Psoas muscle (tissue), 8 donors: ENCODE data around the gene CLSTN2. TPM values are rescaled to one million over a fixed set of nuclear protein-coding genes. Genes with fewer than 3 reads are reported as not detected.
A peak's percentile ranks its signal among the peaks of the same experiment; 100 is the strongest.

Source experiments
- ATAC-seq, 4 donors: fragments of 200-7000 bp; cut with Tn5 transposase; one replicate each; pipeline ENCODE4 v1.9.1; 2020; ENCODE audit warnings: moderate library complexity in 3 of 4, mild to moderate bottlenecking in 2 of 4
- DNase-seq, 2 donors: peaks; one replicate each; pipeline ENCODE4 v3.0.0-alpha.2; 2020
- H3K27ac ChIP-seq: fragments of 200-600 bp; one replicate; pipeline ENCODE4 v1.8.0; 2022
- H3K27me3 ChIP-seq, 3 donors: fragments of 200-600 bp in 1 of 3; one replicate each; pipeline versions ENCODE4 v1.6.1 to v1.8.0; 2013 to 2022; ENCODE audit warnings: low read length in 2 of 3, mild to moderate bottlenecking in 2 of 3, moderate library complexity in 1 of 3; ENCODE audit not compliant: insufficient read depth in 3 of 3
- H3K36me3 ChIP-seq, 2 donors: fragments of 200-600 bp in 1 of 2; one replicate each; pipeline versions ENCODE4 v1.6.1 to v1.8.0; 2013 to 2022; ENCODE audit warnings: low read depth in 1 of 2, mild to moderate bottlenecking in 1 of 2, moderate library complexity in 1 of 2; ENCODE audit not compliant: insufficient read depth in 1 of 2
- H3K4me1 ChIP-seq: fragments of 200-600 bp; one replicate; pipeline ENCODE4 v1.8.0; 2022
- H3K4me3 ChIP-seq: fragments of 200-600 bp; one replicate; pipeline ENCODE4 v1.8.0; 2022; ENCODE audit warnings: mild to moderate bottlenecking
- H3K9me3 ChIP-seq: fragments of 200-600 bp; one replicate; pipeline ENCODE4 v1.8.0; 2022
- CTCF ChIP-seq: fragments of 200-600 bp; IDR thresholded peaks from one replicate; pipeline ENCODE4 v1.8.0; 2022; ENCODE audit warnings: antibody characterized with exemption
- whole genome bisulfite sequencing, 3 donors: extraction: QIAGEN DNeasy Blood & Tissue Kit; methylation state at CpG; one replicate each; pipeline versions ENCODE4 v1.1.6 to v1.1.7; 2013; 5-methylcytosine and 5-hydroxymethylcytosine counted together
- intact Hi-C, 2 donors: fragments of 100-400 bp; cut with DNase I; formaldehyde crosslinking; loops; one replicate each; pipeline versions ENCODE4 v1.11.0 to v1.14.2; 2022
- polyA plus RNA-seq, 3 donors: library from polyadenylated mRNA; stranded (reverse); fragments of 200-250 nt; gene quantifications; one replicate each; pipeline ENCODE4 v1.2.3, GENCODE V29; 2013
- total RNA-seq, 4 donors: library from RNA; stranded (reverse); fragmentation: NEBNext Ultra II Directional in 2 of 4; extraction: Animal tissue kit (Norgen Biotek cat#: 25700) in 2 of 4; gene quantifications; one replicate each; pipeline versions ENCODE4 v1.2.1 to v1.2.4, GENCODE V29; 2021 to 2023
- donor health status: healthy with polysubstance abuse.
- donor health status: DM: no; HTN: no; CAD: no; lungs with moderate emphysema.
- donor health status: Bipolar disorder and iron deficiency.
- donor health status: healthy.
- donor health status: DM: yes; HTN: yes; CAD: no.
- donor health status: DM: no; HTN: no; CAD: no.
- donor health status: DM: no; HTN: no; CAD: no.
- donor health status: DM: yes; HTN: yes; CAD: no.

CLSTN2 gene
- total and polyA plus RNA-seq, 7 donors: 0.24 to 5.0 (median 1.5) TPM

- peak in 3 of 4 donors; percentile 9 to 37 (median 37) for ATAC-seq
These were observed 503.9 kb downstream of the CLSTN2 start for GRCh38 chr3:140438736-140439470.

GRCh38 chr3:140439527-140439926 lies 504.5 kb downstream of the CLSTN2 start:
- H3K9me3 ChIP-seq: no peaks in the 10 kb centered on the region
- ATAC-seq: no peak
- H3K36me3 ChIP-seq: no peaks in the 10 kb centered on the region
- WGBS, 3 donors: 75 to 84% (median 77%) methylated on average over 5 of the region's 5 CpGs
- no peak for DNase-seq
- no peak overlapping the region for H3K27ac ChIP-seq
- no peak overlapping the region for H3K4me3 ChIP-seq
- no peak for TF ChIP-seq CTCF
- no peaks in the 10 kb centered on the region for H3K27me3 ChIP-seq
- H3K4me1 ChIP-seq: no peaks in the 10 kb centered on the region
- intact Hi-C loops: no loop called here

More at GRCh38 chr3:140438736-140439470, 503.9 kb downstream of the CLSTN2 start:
- DNase-seq: no peak
- TF ChIP-seq CTCF: no peak
- Histone ChIP-seq H3K9me3 (no peaks in the 10 kb centered on the region), H3K27ac (no peak overlapping the region), H3K4me1 (no peaks in the 10 kb centered on the region), H3K4me3 (no peak overlapping the region), H3K36me3 (no peaks in the 10 kb centered on the region), H3K27me3 (no peaks in the 10 kb centered on the region)
- 53 to 61% (median 54%) methylated on average over 6 of the region's 6 CpGs for WGBS, 3 donors
- intact Hi-C loops: no loop called here

- Histone ChIP-seq H3K27me3 (no peaks in the 10 kb centered on the region), H3K27ac (no peak overlapping the region), H3K9me3 (no peaks in the 10 kb centered on the region), H3K4me3 (no peak overlapping the region), H3K36me3 (no peaks in the 10 kb centered on the region), H3K4me1 (no peaks in the 10 kb centered on the region)
- intact Hi-C loops: no loop called here
- no peak for DNase-seq
- ATAC-seq: peak in 2 of 4 donors; percentile 45 to 49
- WGBS, 3 donors: 97% methylated on average over 1 of the region's 1 CpG
- TF ChIP-seq CTCF: no peak
These were observed 505.5 kb downstream of the CLSTN2 start for GRCh38 chr3:140440446-140440845.

GRCh38 chr3:140441006-140441405 lies 506.0 kb downstream of the CLSTN2 start:
- H3K4me1 ChIP-seq: no peaks in the 10 kb centered on the region
- DNase-seq (peak in 1 of 2 donors; percentile 44), ATAC-seq (no peak)
- TF ChIP-seq CTCF: no peak
- H3K4me3 ChIP-seq: no peak overlapping the region
- no peak overlapping the region for H3K27ac ChIP-seq
- peaks cover 0 to 1% (median 0%) of the 10 kb centered on the region in 3 donors for H3K27me3 ChIP-seq
- H3K36me3 ChIP-seq: no peaks in the 10 kb centered on the region
- H3K9me3 ChIP-seq: no peaks in the 10 kb centered on the region
- intact Hi-C loops: no loop called here
- WGBS, 3 donors: 56 to 84% (median 73%) methylated on average over 2 of the region's 2 CpGs

GRCh38 chr3:140442621-140443020 lies 507.6 kb downstream of the CLSTN2 start:
- Histone ChIP-seq H3K4me3 (no peak overlapping the region), H3K9me3 (no peaks in the 10 kb centered on the region), H3K27me3 (peaks cover 0 to 2% (median 0%) of the 10 kb centered on the region in 3 donors), H3K4me1 (no peaks in the 10 kb centered on the region), H3K27ac (no peak overlapping the region), H3K36me3 (no peaks in the 10 kb centered on the region)
- DNase-seq (no peak), ATAC-seq (no peak)
- intact Hi-C loops: no loop called here
- no peak for TF ChIP-seq CTCF
- WGBS, 3 donors: 86 to 97% (median 91%) methylated on average over 2 of the region's 2 CpGs
